Caco-2 (cell line): ENCODE results near the gene SLC26A3. TPM values are rescaled to one million over a fixed set of nuclear protein-coding genes. Genes with fewer than 3 reads are reported as not detected.

Experiments used
- BruUV-seq: library from RNA; stranded (reverse); fragments of 400-500 nt; replicated peaks from 2 replicates; lab custom pipeline; 2021; lab: Mats Ljungman, UMichigan
- CTCF ChIA-PET: fragments of 300-600 bp; sonication (Branson Sonifier 250); formaldehyde crosslinking; loops from one replicate; lab custom pipeline; 2022; ENCODE audit warnings: antibody characterized with exemption; lab: Charles Lee
- POLR2A ChIA-PET: fragments of 300-600 bp; sonication (Branson Sonifier 250); formaldehyde crosslinking; loops from one replicate; lab custom pipeline; 2022; ENCODE audit warnings: antibody characterized with exemption; lab: Charles Lee
- DNase-seq, 2 experiments: peaks; one replicate each; pipeline versions ENCODE4 v3.0.0 to v3.0.0-alpha.2; 2020 to 2022
- H3K27me3 ChIP-seq: replicated peaks from 2 replicates; pipeline ENCODE4 v1.6.0; 2011; ENCODE audit warnings: low read length; ENCODE audit not compliant: control insufficient read depth, insufficient read depth
- H3K36me3 ChIP-seq: 2 replicates; pipeline ENCODE4 v1.5.1; 2011; ENCODE audit warnings: low read length; ENCODE audit not compliant: control insufficient read depth, insufficient read depth
- H3K4me1 ChIP-seq: fragments of 250-450 bp; sonication (Bioruptor Pico); 2 replicates; pipeline ENCODE4 v1.5.1; 2020; ENCODE audit warnings: mild to moderate bottlenecking
- H3K4me3 ChIP-seq: 2 replicates; pipeline ENCODE4 v1.5.1; 2011; ENCODE audit warnings: low read depth, mild to moderate bottlenecking, control low read depth, low read length
- H3K9me3 ChIP-seq: fragments of 250-450 bp; sonication (Bioruptor Pico); 2 replicates; pipeline ENCODE4 v1.5.1; 2020; ENCODE audit warnings: mild to moderate bottlenecking, moderate library complexity
- H3K27ac Mint-ChIP-seq: one replicate; pipeline ENCODE4 v1.8.0; 2022; ENCODE audit warnings: mixed read lengths; ENCODE audit not compliant: unreplicated experiment
- H3K27me3 Mint-ChIP-seq: one replicate; pipeline ENCODE4 v1.8.0; 2022; ENCODE audit warnings: mixed read lengths; ENCODE audit not compliant: insufficient read depth, unreplicated experiment
- H3K36me3 Mint-ChIP-seq: one replicate; pipeline ENCODE4 v1.8.0; 2022; ENCODE audit warnings: mild to moderate bottlenecking, mixed read lengths; ENCODE audit not compliant: insufficient read depth, unreplicated experiment
- H3K4me1 Mint-ChIP-seq: one replicate; pipeline ENCODE4 v1.8.0; 2022; ENCODE audit warnings: low read depth, mixed read lengths; ENCODE audit not compliant: unreplicated experiment
- H3K4me3 Mint-ChIP-seq: one replicate; pipeline ENCODE4 v1.8.0; 2022; ENCODE audit warnings: mild to moderate bottlenecking, moderate library complexity, mixed read lengths; ENCODE audit not compliant: unreplicated experiment
- H3K9me3 Mint-ChIP-seq: one replicate; pipeline ENCODE4 v1.8.0; 2022; ENCODE audit warnings: mixed read lengths; ENCODE audit not compliant: unreplicated experiment
- intact Hi-C: fragments of 100-400 bp; cut with micrococcal nuclease; formaldehyde crosslinking; loops from one replicate; pipeline ENCODE4 v1.10.0; 2022; ENCODE audit not compliant: unreplicated experiment
- total RNA-seq: library from RNA; stranded (reverse); gene quantifications from 2 replicates; pipeline ENCODE4 v1.2.3, GENCODE V29; 2022
- TF ChIP-seq, protein P1 (sequence below), 2 experiments: fragments of 200-600 bp in 1 of 2; IDR thresholded peaks; 1 replicate in 1 of 2; 2 replicates in 1 of 2; pipeline versions ENCODE4 v1.5.1 to v1.8.0; 2011 to 2022; ENCODE audit warnings: antibody characterized with exemption in 1 of 2, control low read depth in 1 of 2, inconsistent platforms in 1 of 2, low read depth in 1 of 2, low read length in 1 of 2, mild to moderate bottlenecking in 1 of 2, moderate library complexity in 1 of 2; ENCODE audit not compliant: insufficient read depth in 1 of 2, severe bottlenecking in 1 of 2, unreplicated experiment in 1 of 2

The SLC26A3 gene
- total RNA-seq, 1 experiment from 2014 or later, result 2.0 TPM

- Mint-ChIP-seq H3K27me3 (no peaks in the 10 kb centered on the region), H3K36me3 (no peaks in the 10 kb centered on the region), H3K27ac (no peak overlapping the region), H3K4me1 (peaks cover 11% of the 10 kb centered on the region), H3K9me3 (no peaks in the 10 kb centered on the region), H3K4me3 (no peak overlapping the region)
- Histone ChIP-seq H3K4me3 (no peak overlapping the region), H3K4me1 (peaks cover 13% of the 10 kb centered on the region), H3K27me3 (no peaks in the 10 kb centered on the region), H3K36me3 (no peaks in the 10 kb centered on the region; the same call in 1 of the 2 replicates), H3K9me3 (no peaks in the 10 kb centered on the region)
- no TSS peak for BruUV-seq
- no peak for DNase-seq
- POLR2A ChIA-PET, result no interaction called here
- intact Hi-C loops, result loop anchor here (2.0 kb wide), 1 partner anchor 21 kb away; no protein-coding TSS in a partner anchor
- CTCF ChIA-PET, result interaction anchor here (1.2 kb wide), 1 partner anchor 97 kb away, joined by 6 read pairs; no protein-coding TSS in a partner anchor
- TF ChIP-seq, protein P1, sequence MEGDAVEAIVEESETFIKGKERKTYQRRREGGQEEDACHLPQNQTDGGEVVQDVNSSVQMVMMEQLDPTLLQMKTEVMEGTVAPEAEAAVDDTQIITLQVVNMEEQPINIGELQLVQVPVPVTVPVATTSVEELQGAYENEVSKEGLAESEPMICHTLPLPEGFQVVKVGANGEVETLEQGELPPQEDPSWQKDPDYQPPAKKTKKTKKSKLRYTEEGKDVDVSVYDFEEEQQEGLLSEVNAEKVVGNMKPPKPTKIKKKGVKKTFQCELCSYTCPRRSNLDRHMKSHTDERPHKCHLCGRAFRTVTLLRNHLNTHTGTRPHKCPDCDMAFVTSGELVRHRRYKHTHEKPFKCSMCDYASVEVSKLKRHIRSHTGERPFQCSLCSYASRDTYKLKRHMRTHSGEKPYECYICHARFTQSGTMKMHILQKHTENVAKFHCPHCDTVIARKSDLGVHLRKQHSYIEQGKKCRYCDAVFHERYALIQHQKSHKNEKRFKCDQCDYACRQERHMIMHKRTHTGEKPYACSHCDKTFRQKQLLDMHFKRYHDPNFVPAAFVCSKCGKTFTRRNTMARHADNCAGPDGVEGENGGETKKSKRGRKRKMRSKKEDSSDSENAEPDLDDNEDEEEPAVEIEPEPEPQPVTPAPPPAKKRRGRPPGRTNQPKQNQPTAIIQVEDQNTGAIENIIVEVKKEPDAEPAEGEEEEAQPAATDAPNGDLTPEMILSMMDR (IDR thresholded peaks at IDR 0.05; ENCODE audit: insufficient read depth in 1 of 2, low read depth in 1 of 2, low read length in 1 of 2, severe bottlenecking in 1 of 2, unreplicated experiment in 1 of 2), result no peak
Measured at GRCh38 chr7:107777702-107778101, 25.3 kb downstream of the SLC26A3 start.

GRCh38 chr7:107773027-107773426, 30.0 kb downstream of the SLC26A3 start:
- Histone ChIP-seq H3K36me3 (no peaks in the 10 kb centered on the region; the same call in 1 of the 2 replicates), H3K4me1 (no peaks in the 10 kb centered on the region), H3K27me3 (no peaks in the 10 kb centered on the region), H3K4me3 (no peak overlapping the region), H3K9me3 (no peaks in the 10 kb centered on the region)
- no peaks in the 10 kb centered on the region for H3K9me3 Mint-ChIP-seq
- H3K4me1 Mint-ChIP-seq, result no peaks in the 10 kb centered on the region
- CTCF ChIA-PET, result no interaction called here
- H3K36me3 Mint-ChIP-seq, result no peaks in the 10 kb centered on the region
- POLR2A ChIA-PET, result no interaction called here
- H3K27ac Mint-ChIP-seq, result no peak overlapping the region
- H3K27me3 Mint-ChIP-seq, result peaks cover 3% of the 10 kb centered on the region
- DNase-seq, result no peak
- intact Hi-C loops, result no loop called here
- TF ChIP-seq, protein P1 (IDR thresholded peaks at IDR 0.05; ENCODE audit: insufficient read depth in 1 of 2, low read depth in 1 of 2, low read length in 1 of 2, severe bottlenecking in 1 of 2, unreplicated experiment in 1 of 2), result no peak
- BruUV-seq, result no TSS peak
- H3K4me3 Mint-ChIP-seq, result no peak overlapping the region

DNA sequence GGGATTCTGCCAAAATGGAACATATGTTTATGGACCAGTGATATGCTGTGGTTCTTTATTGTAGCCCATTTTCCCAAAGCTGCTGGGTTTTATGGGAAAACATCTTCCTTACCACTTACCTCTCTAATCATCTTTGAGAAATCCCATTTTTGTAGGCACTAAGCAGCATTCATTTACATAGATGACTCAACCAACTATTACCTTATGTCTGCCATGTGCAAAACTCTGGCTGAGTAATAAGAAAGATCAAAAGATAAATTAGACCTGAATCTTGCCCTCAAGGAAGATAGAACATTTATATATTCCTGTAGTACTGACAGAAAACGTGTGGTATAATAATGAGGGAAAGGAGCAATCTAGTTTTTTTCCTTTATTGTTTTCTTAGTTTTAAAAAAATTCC, 34.8 kb downstream of the SLC26A3 start:
- H3K36me3 Mint-ChIP-seq, result no peaks in the 10 kb centered on the region
- no peaks in the 10 kb centered on the region for H3K9me3 ChIP-seq
- H3K27me3 Mint-ChIP-seq, result peaks cover 3% of the 10 kb centered on the region
- ChIA-PET POLR2A (no interaction called here), CTCF (no interaction called here)
- intact Hi-C loops, result no loop called here
- no peak overlapping the region for H3K4me3 Mint-ChIP-seq
- peaks cover 21% of the 10 kb centered on the region for H3K4me1 ChIP-seq
- no peak overlapping the region for H3K4me3 ChIP-seq
- DNase-seq, result no peak
- H3K27me3 ChIP-seq, result no peaks in the 10 kb centered on the region
- no TSS peak for BruUV-seq
- H3K4me1 Mint-ChIP-seq, result peaks cover 15% of the 10 kb centered on the region
- no peaks in the 10 kb centered on the region for H3K36me3 ChIP-seq
- no peak overlapping the region for H3K27ac Mint-ChIP-seq
- TF ChIP-seq, protein P1 (IDR thresholded peaks at IDR 0.05; ENCODE audit: insufficient read depth in 1 of 2, low read depth in 1 of 2, low read length in 1 of 2, severe bottlenecking in 1 of 2, unreplicated experiment in 1 of 2), result no peak
- no peaks in the 10 kb centered on the region for H3K9me3 Mint-ChIP-seq
